Naive B cell (primary cell): ENCODE data around the gene IGLON5. TPM values are rescaled to one million over a fixed set of nuclear protein-coding genes. Genes with fewer than 3 reads are reported as not detected.

Source experiments
- ATAC-seq, 2 donors: fragments of 150-1000 bp; cut with Tn5 transposase; 2 replicates each; pipeline ENCODE4 v1.10.0; 2021; ENCODE audit warnings: low read depth in 2 of 2, mild to moderate bottlenecking in 2 of 2, moderate library complexity in 2 of 2
- DNase-seq: peaks from one replicate; pipeline ENCODE4 v3.0.0; 2022
- H3K27ac Mint-ChIP-seq, 6 donors: one replicate each; pipeline ENCODE4 v1.8.0; 2020 to 2022; ENCODE audit warnings: mild to moderate bottlenecking in 6 of 6, mixed read lengths in 6 of 6, moderate library complexity in 5 of 6, inconsistent platforms in 2 of 6
- H3K27me3 Mint-ChIP-seq, 3 donors: one replicate each; pipeline ENCODE4 v1.8.0; 2021 to 2022; ENCODE audit warnings: mixed read lengths in 3 of 3, mild to moderate bottlenecking in 1 of 3
- H3K36me3 Mint-ChIP-seq, 2 donors: one replicate each; pipeline ENCODE4 v1.8.0; 2020 to 2022; ENCODE audit warnings: mixed read lengths in 2 of 2, inconsistent platforms in 1 of 2, mild to moderate bottlenecking in 1 of 2
- H3K4me1 Mint-ChIP-seq, 3 donors: one replicate each; pipeline ENCODE4 v1.8.0; 2020 to 2022; ENCODE audit warnings: mixed read lengths in 3 of 3, inconsistent platforms in 1 of 3, mild to moderate bottlenecking in 1 of 3, moderate library complexity in 1 of 3
- H3K4me3 Mint-ChIP-seq, 8 donors: one replicate each; pipeline ENCODE4 v1.8.0; 2020 to 2022; ENCODE audit warnings: mild to moderate bottlenecking in 8 of 8, mixed read lengths in 8 of 8, moderate library complexity in 8 of 8, inconsistent platforms in 2 of 8
- H3K9me3 Mint-ChIP-seq, 7 donors: one replicate each; pipeline ENCODE4 v1.8.0; 2020 to 2022; ENCODE audit warnings: mixed read lengths in 7 of 7, mild to moderate bottlenecking in 5 of 7, inconsistent platforms in 2 of 7, moderate library complexity in 1 of 7
- polyA plus RNA-seq, 6 donors: library from polyadenylated mRNA; unstranded; fragments of 300-500 nt; fragmentation: Illumina TruSeq; gene quantifications; one replicate each; pipeline ENCODE4 v1.2.3, GENCODE V29; 2021; ENCODE audit warnings: low read depth in 6 of 6

The IGLON5 gene
- polyA plus RNA-seq, 6 donors from 2014 or later = not detected

- ATAC-seq (no peak), DNase-seq (no peak)
- Mint-ChIP-seq H3K36me3 (peaks cover 18 to 23% of the 10 kb centered on the region in 2 donors), H3K4me3 (no peak overlapping the region), H3K27ac (peak overlapping the region in 2 of 6 donors; percentile 36 to 90), H3K4me1 (peaks cover 29 to 50% (median 38%) of the 10 kb centered on the region in 3 donors), H3K9me3 (peaks cover 0 to under 1% (median 0%) of the 10 kb centered on the region in 7 donors), H3K27me3 (no peaks in the 10 kb centered on the region)
These were observed 35.9 kb downstream of the IGLON5 start for GRCh38 chr19:51347209-51347928.

GRCh38 chr19:51351266-51351990 is 40.0 kb downstream of the IGLON5 start:
- Mint-ChIP-seq H3K36me3 (peaks cover 18 to 26% of the 10 kb centered on the region in 2 donors), H3K4me1 (peaks cover 0 to 16% (median 15%) of the 10 kb centered on the region in 3 donors), H3K4me3 (peak overlapping the region in 1 of 8 donors; percentile 42), H3K27me3 (no peaks in the 10 kb centered on the region), H3K9me3 (peaks cover 0 to 2% (median 0%) of the 10 kb centered on the region in 7 donors), H3K27ac (peak overlapping the region in 1 of 6 donors; percentile 9)
- ATAC-seq (no peak), DNase-seq (no peak)

GRCh38 chr19:51352783-51353360 is 41.4 kb downstream of the IGLON5 start:
- Mint-ChIP-seq H3K4me1 (peaks cover 0 to 12% (median 11%) of the 10 kb centered on the region in 3 donors), H3K4me3 (no peak overlapping the region), H3K27ac (peak overlapping the region in 1 of 6 donors; percentile 85), H3K9me3 (peaks cover 0 to 2% (median 0%) of the 10 kb centered on the region in 7 donors), H3K36me3 (peaks cover 13 to 20% of the 10 kb centered on the region in 2 donors), H3K27me3 (no peaks in the 10 kb centered on the region)
- no peak for ATAC-seq
- no peak for DNase-seq

- DNase-seq (no peak), ATAC-seq (no peak)
- H3K4me3 Mint-ChIP-seq = no peak overlapping the region
- H3K27me3 Mint-ChIP-seq = no peaks in the 10 kb centered on the region
- H3K36me3 Mint-ChIP-seq = peaks cover 13 to 19% of the 10 kb centered on the region in 2 donors
- peaks cover 0 to 12% (median 11%) of the 10 kb centered on the region in 3 donors for H3K4me1 Mint-ChIP-seq
- peaks cover 0 to 2% (median 0%) of the 10 kb centered on the region in 7 donors for H3K9me3 Mint-ChIP-seq
- peak overlapping the region in 2 of 6 donors; percentile 38 to 56 for H3K27ac Mint-ChIP-seq
These were observed 42.8 kb downstream of the IGLON5 start for GRCh38 chr19:51354103-51354741.

- H3K9me3 Mint-ChIP-seq = peaks cover 0 to 2% (median 0%) of the 10 kb centered on the region in 7 donors
- ATAC-seq = no peak
- H3K4me3 Mint-ChIP-seq = no peak overlapping the region
- DNase-seq = no peak
- peaks cover 13 to 19% of the 10 kb centered on the region in 2 donors for H3K36me3 Mint-ChIP-seq
- no peaks in the 10 kb centered on the region for H3K27me3 Mint-ChIP-seq
- no peak overlapping the region for H3K27ac Mint-ChIP-seq
- H3K4me1 Mint-ChIP-seq = peaks cover 0 to 12% (median 11%) of the 10 kb centered on the region in 3 donors
These were observed 43.3 kb downstream of the IGLON5 start for GRCh38 chr19:51354742-51355148.

GRCh38 chr19:51356159-51356801 is 44.8 kb downstream of the IGLON5 start:
- no peak for ATAC-seq
- Mint-ChIP-seq H3K27ac (no peak overlapping the region), H3K27me3 (no peaks in the 10 kb centered on the region), H3K4me3 (no peak overlapping the region), H3K4me1 (peaks cover 8 to 19% (median 12%) of the 10 kb centered on the region in 3 donors), H3K36me3 (peaks cover 10 to 15% of the 10 kb centered on the region in 2 donors), H3K9me3 (peaks cover 0 to 2% (median 0%) of the 10 kb centered on the region in 7 donors)
- no peak for DNase-seq

- DNase-seq = no peak
- Mint-ChIP-seq H3K9me3 (peaks cover 0 to 1% (median 0%) of the 10 kb centered on the region in 7 donors), H3K27ac (no peak overlapping the region), H3K4me1 (peaks cover 13 to 29% (median 20%) of the 10 kb centered on the region in 3 donors), H3K27me3 (no peaks in the 10 kb centered on the region), H3K4me3 (no peak overlapping the region), H3K36me3 (no peaks in the 10 kb centered on the region)
- no peak for ATAC-seq
These were observed 46.5 kb downstream of the IGLON5 start for GRCh38 chr19:51357952-51358351.

GRCh38 chr19:51359294-51359693 is 47.9 kb downstream of the IGLON5 start:
- H3K27ac Mint-ChIP-seq = no peak overlapping the region
- no peaks in the 10 kb centered on the region for H3K36me3 Mint-ChIP-seq
- ATAC-seq (no peak), DNase-seq (no peak)
- H3K4me1 Mint-ChIP-seq = peaks cover 24 to 42% (median 32%) of the 10 kb centered on the region in 3 donors
- no peak overlapping the region for H3K4me3 Mint-ChIP-seq
- no peaks in the 10 kb centered on the region for H3K27me3 Mint-ChIP-seq
- H3K9me3 Mint-ChIP-seq = peaks cover 0 to 1% (median 0%) of the 10 kb centered on the region in 7 donors

- Mint-ChIP-seq H3K27ac (no peak overlapping the region), H3K27me3 (no peaks in the 10 kb centered on the region), H3K4me1 (peaks cover 36 to 55% (median 45%) of the 10 kb centered on the region in 3 donors), H3K4me3 (no peak overlapping the region), H3K9me3 (peaks cover 0 to 1% (median 0%) of the 10 kb centered on the region in 7 donors), H3K36me3 (no peaks in the 10 kb centered on the region)
- ATAC-seq (no peak), DNase-seq (no peak)
These were observed 49.8 kb downstream of the IGLON5 start for GRCh38 chr19:51361239-51361638.

- Mint-ChIP-seq H3K9me3 (no peaks in the 10 kb centered on the region), H3K4me3 (peak overlapping the region in 6 of 8 donors; percentile 1 to 88 (median 42)), H3K36me3 (no peaks in the 10 kb centered on the region), H3K27ac (peak overlapping the region in 2 of 6 donors; percentile 53 to 66), H3K27me3 (no peaks in the 10 kb centered on the region), H3K4me1 (peaks cover 43 to 68% (median 64%) of the 10 kb centered on the region in 3 donors)
- DNase-seq (no peak), ATAC-seq (no peak)
These were observed 53.0 kb downstream of the IGLON5 start for GRCh38 chr19:51364200-51365106.

GRCh38 chr19:51365211-51365964 is 53.9 kb downstream of the IGLON5 start:
- DNase-seq = peak; percentile 23
- Mint-ChIP-seq H3K9me3 (no peaks in the 10 kb centered on the region), H3K4me1 (peaks cover 43 to 68% (median 63%) of the 10 kb centered on the region in 3 donors), H3K4me3 (peak overlapping the region; percentile 91 to 99 (median 97)), H3K27ac (peak overlapping the region; percentile 95 to 99 (median 98)), H3K27me3 (no peaks in the 10 kb centered on the region), H3K36me3 (no peaks in the 10 kb centered on the region)
- ATAC-seq = peak; percentile 20 to 23
